Natural killer cell (primary cell): ENCODE results near the gene MYH11. TPM values are rescaled to one million over a fixed set of nuclear protein-coding genes. Genes with fewer than 3 reads are reported as not detected.

Source experiments
- ATAC-seq, 3 donors: fragments of 150-1000 bp in 2 of 3; fragments of 200-7000 bp in 1 of 3; cut with Tn5 transposase; 1 replicate in 1 of 3; 2 replicates in 2 of 3; pipeline ENCODE4 v1.10.0; 2021; ENCODE audit warnings: mild to moderate bottlenecking in 2 of 3, moderate library complexity in 2 of 3
- DNase-seq, 2 donors: peaks; one replicate each; pipeline versions ENCODE4 v3.0.0 to v3.0.0-alpha.2; 2013 to 2021; ENCODE audit warnings: mixed read lengths in 1 of 2
- H3K27ac ChIP-seq: one replicate; pipeline ENCODE4 v1.5.1; 2013; ENCODE audit warnings: mild to moderate bottlenecking, low read length
- H3K27me3 ChIP-seq: one replicate; pipeline ENCODE4 v1.6.1; 2013; ENCODE audit warnings: low read length; ENCODE audit not compliant: control insufficient read depth, insufficient read depth
- H3K36me3 ChIP-seq: one replicate; pipeline ENCODE4 v1.6.1; 2013; ENCODE audit warnings: low read length; ENCODE audit not compliant: control insufficient read depth, insufficient read depth
- H3K4me1 ChIP-seq: one replicate; pipeline ENCODE4 v1.6.1; 2013; ENCODE audit warnings: low read length; ENCODE audit not compliant: control insufficient read depth, insufficient read depth
- H3K4me3 ChIP-seq: one replicate; pipeline ENCODE4 v1.5.1; 2013; ENCODE audit warnings: low read length
- H3K9me3 ChIP-seq: one replicate; pipeline ENCODE4 v1.6.1; 2013; ENCODE audit warnings: low read length; ENCODE audit not compliant: control insufficient read depth, insufficient read depth
- H3K27ac Mint-ChIP-seq, 2 donors: one replicate each; pipeline ENCODE4 v1.8.0; 2022; ENCODE audit warnings: mild to moderate bottlenecking in 2 of 2, mixed read lengths in 2 of 2, moderate library complexity in 1 of 2
- H3K27me3 Mint-ChIP-seq, 2 donors: one replicate each; pipeline ENCODE4 v1.8.0; 2022; ENCODE audit warnings: low read depth in 2 of 2, mixed read lengths in 2 of 2
- H3K36me3 Mint-ChIP-seq: one replicate; pipeline ENCODE4 v1.8.0; 2022; ENCODE audit warnings: mixed read lengths
- H3K4me1 Mint-ChIP-seq, 2 donors: one replicate each; pipeline ENCODE4 v1.8.0; 2022; ENCODE audit warnings: mixed read lengths in 2 of 2
- H3K4me3 Mint-ChIP-seq: one replicate; pipeline ENCODE4 v1.8.0; 2022; ENCODE audit warnings: mild to moderate bottlenecking, moderate library complexity, mixed read lengths
- H3K9me3 Mint-ChIP-seq, 2 donors: one replicate each; pipeline ENCODE4 v1.8.0; 2022; ENCODE audit warnings: mixed read lengths in 2 of 2
- WGBS: methylation state at CpG from one replicate; pipeline ENCODE4 v1.1.7; 2013; ENCODE audit warnings: missing lambda C conversion rate; ENCODE audit not compliant: insufficient coverage; 5-methylcytosine and 5-hydroxymethylcytosine counted together
- intact Hi-C: fragments of 100-400 bp; cut with micrococcal nuclease; formaldehyde crosslinking; loops from one replicate; pipeline ENCODE4 v1.14.2; 2022
- total RNA-seq, 4 donors: library from RNA; stranded (reverse); fragments of 120-200 nt in 1 of 4; gene quantifications; one replicate each; pipeline versions ENCODE4 v1.2.3 to v1.2.4, GENCODE V29; 2013 to 2022
- TF ChIP-seq, protein P1 (sequence below): fragments of 200-600 bp; IDR thresholded peaks from one replicate; pipeline ENCODE4 v1.8.0; 2022; ENCODE audit warnings: antibody characterized with exemption

Gene MYH11
- total RNA-seq, 3 donors from 2014 or later (not counting 1 experiment from before 2014, with no cell fraction given): 0.30 TPM; not detected in 2

DNA sequence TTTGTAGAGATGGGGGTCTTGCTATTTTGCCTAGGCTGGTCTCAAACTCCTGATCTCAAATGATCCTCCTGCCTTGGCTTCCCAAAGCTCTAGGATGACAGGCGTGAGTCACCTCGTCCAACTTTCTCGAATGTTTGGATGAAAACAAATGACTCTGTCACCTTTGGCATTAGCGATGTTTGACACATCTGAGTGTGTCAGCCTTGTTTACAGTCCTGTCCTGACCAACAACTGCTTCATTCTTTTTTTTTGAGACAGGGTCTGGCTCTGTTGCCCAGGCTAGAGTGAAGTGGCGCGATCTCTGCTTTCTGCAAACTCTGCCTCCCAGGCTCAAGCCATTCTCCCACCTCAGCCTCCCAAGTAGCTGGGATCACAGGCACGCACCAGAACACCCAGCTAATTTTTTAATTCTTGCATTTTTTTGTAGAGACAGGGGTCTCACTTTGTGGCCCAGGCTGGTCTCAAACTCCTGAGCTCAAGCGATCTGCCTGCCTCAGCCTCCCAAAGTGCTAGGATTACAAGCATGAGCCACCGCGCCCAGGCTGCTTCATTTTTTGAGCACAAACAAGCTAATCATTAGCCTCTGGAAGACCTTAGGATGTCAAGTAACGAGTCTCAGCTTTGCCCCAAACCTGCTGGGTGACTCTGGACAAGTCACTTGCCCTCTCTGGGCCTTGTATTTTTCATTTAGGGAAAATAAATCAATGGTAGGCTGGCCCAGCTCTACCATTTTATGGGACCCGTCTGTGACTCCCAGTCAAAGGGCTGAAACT is 7.4 kb downstream of the MYH11 start:
- intact Hi-C loops: no loop called here
- TF ChIP-seq, protein P1, sequence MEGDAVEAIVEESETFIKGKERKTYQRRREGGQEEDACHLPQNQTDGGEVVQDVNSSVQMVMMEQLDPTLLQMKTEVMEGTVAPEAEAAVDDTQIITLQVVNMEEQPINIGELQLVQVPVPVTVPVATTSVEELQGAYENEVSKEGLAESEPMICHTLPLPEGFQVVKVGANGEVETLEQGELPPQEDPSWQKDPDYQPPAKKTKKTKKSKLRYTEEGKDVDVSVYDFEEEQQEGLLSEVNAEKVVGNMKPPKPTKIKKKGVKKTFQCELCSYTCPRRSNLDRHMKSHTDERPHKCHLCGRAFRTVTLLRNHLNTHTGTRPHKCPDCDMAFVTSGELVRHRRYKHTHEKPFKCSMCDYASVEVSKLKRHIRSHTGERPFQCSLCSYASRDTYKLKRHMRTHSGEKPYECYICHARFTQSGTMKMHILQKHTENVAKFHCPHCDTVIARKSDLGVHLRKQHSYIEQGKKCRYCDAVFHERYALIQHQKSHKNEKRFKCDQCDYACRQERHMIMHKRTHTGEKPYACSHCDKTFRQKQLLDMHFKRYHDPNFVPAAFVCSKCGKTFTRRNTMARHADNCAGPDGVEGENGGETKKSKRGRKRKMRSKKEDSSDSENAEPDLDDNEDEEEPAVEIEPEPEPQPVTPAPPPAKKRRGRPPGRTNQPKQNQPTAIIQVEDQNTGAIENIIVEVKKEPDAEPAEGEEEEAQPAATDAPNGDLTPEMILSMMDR: no peak
- Mint-ChIP-seq H3K27ac (no peak overlapping the region), H3K4me1 (no peaks in the 10 kb centered on the region), H3K27me3 (peaks cover 0 to 8% of the 10 kb centered on the region in 2 donors), H3K36me3 (no peaks in the 10 kb centered on the region), H3K9me3 (no peaks in the 10 kb centered on the region), H3K4me3 (no peak overlapping the region)
- H3K4me3 ChIP-seq: no peak overlapping the region
- H3K9me3 ChIP-seq: no peaks in the 10 kb centered on the region
- H3K36me3 ChIP-seq: no peaks in the 10 kb centered on the region
- no peak for ATAC-seq
- no peak overlapping the region for H3K27ac ChIP-seq
- no peak for DNase-seq
- H3K4me1 ChIP-seq: no peaks in the 10 kb centered on the region
- WGBS: 91% methylated on average over 12 of the region's 12 CpGs
- H3K27me3 ChIP-seq: no peaks in the 10 kb centered on the region

DNA sequence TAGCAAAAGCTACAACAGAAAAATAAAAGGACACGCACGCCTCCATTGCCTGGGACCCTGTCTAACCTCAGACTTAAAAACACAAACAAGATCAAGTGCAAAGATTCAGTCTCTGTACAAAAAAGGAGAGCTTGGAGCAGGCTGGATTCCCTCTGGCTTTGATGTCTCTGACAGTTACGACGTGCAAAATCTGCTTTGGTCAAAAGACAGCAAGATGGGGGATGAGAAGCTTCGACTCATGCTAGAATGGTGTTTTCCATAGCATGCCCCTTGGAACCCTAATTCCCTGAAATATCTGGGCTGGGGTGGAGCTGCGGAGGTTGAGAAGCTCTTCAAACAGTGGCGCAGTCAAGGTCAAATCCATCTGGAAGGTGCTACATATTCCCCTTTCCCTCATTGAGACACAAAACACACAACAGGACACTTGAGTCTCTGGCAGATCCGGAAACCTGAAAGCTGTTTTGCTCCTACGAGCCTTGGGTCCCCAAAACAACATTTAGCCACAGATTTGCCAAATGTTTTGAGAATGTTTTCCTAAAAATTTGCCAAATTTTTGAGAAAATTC is 9.1 kb downstream of the MYH11 start:
- H3K27ac ChIP-seq: no peak overlapping the region
- WGBS: 88% methylated on average over 9 of the region's 9 CpGs
- H3K4me3 ChIP-seq: no peak overlapping the region
- no peaks in the 10 kb centered on the region for H3K9me3 ChIP-seq
- no peaks in the 10 kb centered on the region for H3K36me3 Mint-ChIP-seq
- no peak overlapping the region for H3K27ac Mint-ChIP-seq
- TF ChIP-seq, protein P1: no peak
- H3K9me3 Mint-ChIP-seq: no peaks in the 10 kb centered on the region
- no peaks in the 10 kb centered on the region for H3K36me3 ChIP-seq
- H3K4me1 ChIP-seq: no peaks in the 10 kb centered on the region
- H3K4me3 Mint-ChIP-seq: no peak overlapping the region
- intact Hi-C loops: no loop called here
- ATAC-seq (no peak), DNase-seq (no peak)
- H3K27me3 ChIP-seq: no peaks in the 10 kb centered on the region
- H3K4me1 Mint-ChIP-seq: no peaks in the 10 kb centered on the region
- peaks cover 0 to 4% of the 10 kb centered on the region in 2 donors for H3K27me3 Mint-ChIP-seq

DNA sequence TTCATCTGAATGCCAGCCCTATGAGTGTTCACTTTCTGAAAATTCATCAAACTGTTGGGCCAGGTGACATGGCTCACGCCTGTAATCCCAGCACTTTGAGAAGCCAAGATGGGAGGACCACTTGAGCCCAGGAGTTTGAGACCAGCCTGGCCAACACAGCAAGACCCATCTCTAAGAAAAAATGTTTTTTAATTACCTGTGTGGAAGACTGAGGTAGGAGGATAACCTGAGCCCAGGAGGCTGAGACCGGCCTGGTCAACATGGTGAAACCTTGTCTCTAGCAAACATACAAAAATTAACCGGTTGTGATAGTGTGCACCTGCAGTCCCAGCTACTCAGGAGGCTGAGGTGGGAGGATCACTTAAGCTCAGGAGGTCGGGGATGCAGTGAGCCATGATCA is 10.3 kb downstream of the MYH11 start:
- TF ChIP-seq, protein P1: no peak
- Histone ChIP-seq H3K27ac (no peak overlapping the region), H3K4me1 (no peaks in the 10 kb centered on the region), H3K36me3 (no peaks in the 10 kb centered on the region), H3K4me3 (no peak overlapping the region), H3K27me3 (no peaks in the 10 kb centered on the region), H3K9me3 (no peaks in the 10 kb centered on the region)
- no peaks in the 10 kb centered on the region for H3K36me3 Mint-ChIP-seq
- H3K9me3 Mint-ChIP-seq: no peaks in the 10 kb centered on the region
- no peak overlapping the region for H3K27ac Mint-ChIP-seq
- DNase-seq (no peak), ATAC-seq (no peak)
- no peaks in the 10 kb centered on the region for H3K4me1 Mint-ChIP-seq
- H3K27me3 Mint-ChIP-seq: peaks cover 0 to 4% of the 10 kb centered on the region in 2 donors
- no peak overlapping the region for H3K4me3 Mint-ChIP-seq
- intact Hi-C loops: no loop called here
- 83% methylated on average over 4 of the region's 4 CpGs for WGBS
